NCI-H345 treated with DMSO at 0.1 percent for 48 hours (cell line): ENCODE measurements around the gene RBPJL.

Experiments used
- DNase-seq: peaks from one replicate; lab custom pipeline; 2025; ENCODE audit not compliant: unreplicated experiment; lab: John Stamatoyannopoulos, UW

RBPJL gene, protein sequence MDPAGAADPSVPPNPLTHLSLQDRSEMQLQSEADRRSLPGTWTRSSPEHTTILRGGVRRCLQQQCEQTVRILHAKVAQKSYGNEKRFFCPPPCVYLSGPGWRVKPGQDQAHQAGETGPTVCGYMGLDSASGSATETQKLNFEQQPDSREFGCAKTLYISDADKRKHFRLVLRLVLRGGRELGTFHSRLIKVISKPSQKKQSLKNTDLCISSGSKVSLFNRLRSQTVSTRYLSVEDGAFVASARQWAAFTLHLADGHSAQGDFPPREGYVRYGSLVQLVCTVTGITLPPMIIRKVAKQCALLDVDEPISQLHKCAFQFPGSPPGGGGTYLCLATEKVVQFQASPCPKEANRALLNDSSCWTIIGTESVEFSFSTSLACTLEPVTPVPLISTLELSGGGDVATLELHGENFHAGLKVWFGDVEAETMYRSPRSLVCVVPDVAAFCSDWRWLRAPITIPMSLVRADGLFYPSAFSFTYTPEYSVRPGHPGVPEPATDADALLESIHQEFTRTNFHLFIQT

DNA sequence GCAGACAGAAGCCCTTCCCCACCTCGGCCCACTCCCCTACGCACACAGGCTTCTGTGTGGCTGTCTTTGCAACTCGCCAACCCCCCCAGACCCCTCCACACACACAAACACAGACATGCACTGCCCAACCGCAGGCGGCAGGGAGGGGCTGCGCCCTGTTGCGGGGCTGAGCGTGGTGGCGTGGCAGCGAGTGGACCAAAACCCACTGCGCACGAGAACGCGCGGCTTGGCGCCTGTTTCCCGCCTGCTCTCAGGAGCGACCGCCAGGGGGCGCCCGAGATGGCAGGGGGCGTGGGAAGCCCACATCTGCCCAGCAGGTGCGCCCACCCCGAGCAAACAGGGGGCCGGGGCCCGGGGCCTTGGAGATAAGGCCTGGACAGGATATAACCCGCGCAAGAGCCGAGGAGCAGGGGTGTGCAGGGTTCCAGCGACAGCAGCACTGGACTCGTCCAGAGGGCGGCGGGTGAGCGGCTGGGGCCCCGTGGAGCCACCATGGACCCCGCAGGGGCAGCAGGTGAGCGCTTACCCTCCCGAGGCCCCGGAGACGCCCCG is at the start of gene RBPJL:
Gene RBPJL, plus strand, starts transcription at position 410 of the 552 bp plus-strand sequence. Its CDS starts 83 bp downstream, at position 493.
- DNase-seq: no peak

DNA sequence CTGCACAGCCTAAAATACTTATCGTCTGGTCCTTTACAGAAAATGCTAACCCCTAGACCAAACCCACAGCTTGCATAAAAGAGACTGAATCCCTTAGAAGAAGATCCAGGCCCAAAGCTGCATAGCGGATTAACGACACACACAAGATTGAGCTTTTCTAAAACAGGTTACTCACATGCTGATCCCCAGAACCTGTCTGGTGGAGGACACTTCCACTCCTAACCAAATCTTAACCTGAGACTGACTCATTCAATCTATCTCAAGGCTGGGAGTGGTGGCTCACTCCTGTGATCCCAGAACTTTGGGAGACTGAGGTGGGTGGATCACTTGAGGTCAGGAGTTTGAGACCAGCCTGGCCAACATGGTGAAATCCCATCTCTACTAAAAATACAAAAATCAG is 49.5 kb upstream of the RBPJL start:
- no peak for DNase-seq

DNA sequence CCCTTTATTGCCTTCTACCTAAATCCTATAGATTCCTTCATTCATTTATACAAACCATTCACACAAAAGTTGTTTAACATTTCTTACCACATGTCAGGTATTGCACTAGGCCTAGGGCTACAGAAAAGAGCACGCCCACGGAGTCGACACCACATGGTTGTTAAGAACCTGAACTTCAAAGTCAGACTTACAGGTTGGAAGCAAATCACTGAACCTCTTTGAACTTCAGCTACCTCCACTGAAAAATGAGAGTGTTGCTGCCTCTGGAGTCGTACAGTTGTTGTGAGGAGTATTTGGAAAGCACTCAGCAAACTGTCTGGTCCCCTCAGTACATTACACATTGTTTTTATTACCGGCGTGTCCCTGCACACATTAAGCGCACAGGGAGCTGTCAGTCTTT is 48.9 kb upstream of the RBPJL start:
- no peak for DNase-seq

DNA sequence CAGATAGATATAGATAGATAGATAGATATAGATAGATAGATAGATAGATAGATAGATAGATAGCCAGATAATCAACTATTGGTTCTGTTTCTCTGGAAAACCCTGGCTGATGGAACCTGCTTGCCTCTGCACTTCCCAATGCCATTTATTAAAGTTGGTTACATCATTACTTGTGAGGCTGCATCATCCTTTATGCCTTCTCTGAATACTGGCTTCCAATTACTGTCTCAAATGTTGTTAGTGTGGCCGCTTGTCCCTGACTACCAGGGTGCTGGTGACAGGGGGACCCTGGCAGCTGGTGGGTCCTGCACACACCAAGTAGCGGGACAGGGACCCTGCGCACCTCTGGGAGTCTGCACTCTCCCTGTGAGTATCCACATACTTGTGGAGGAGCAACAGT is 48.4 kb upstream of the RBPJL start:
- no peak for DNase-seq

DNA sequence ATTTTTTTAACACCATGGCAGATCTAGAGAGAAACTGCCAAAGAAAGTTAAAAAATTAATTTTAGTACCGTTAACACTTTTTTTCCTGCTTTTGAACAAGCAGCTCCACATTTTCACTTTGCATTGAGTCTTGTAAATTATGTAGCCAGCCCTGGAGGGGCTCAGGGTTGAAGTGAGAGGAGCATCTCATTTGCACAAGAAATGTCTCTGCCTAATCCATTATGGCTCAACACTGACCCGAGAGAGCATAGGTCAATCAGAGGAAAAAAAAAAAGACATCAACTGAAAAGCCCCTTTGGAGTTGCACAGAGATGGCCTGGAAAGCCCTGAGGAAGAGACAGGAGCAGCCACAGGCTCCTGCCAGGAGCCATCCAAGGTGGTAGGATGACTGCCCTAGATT is 48.0 kb upstream of the RBPJL start:
- no peak for DNase-seq

DNA sequence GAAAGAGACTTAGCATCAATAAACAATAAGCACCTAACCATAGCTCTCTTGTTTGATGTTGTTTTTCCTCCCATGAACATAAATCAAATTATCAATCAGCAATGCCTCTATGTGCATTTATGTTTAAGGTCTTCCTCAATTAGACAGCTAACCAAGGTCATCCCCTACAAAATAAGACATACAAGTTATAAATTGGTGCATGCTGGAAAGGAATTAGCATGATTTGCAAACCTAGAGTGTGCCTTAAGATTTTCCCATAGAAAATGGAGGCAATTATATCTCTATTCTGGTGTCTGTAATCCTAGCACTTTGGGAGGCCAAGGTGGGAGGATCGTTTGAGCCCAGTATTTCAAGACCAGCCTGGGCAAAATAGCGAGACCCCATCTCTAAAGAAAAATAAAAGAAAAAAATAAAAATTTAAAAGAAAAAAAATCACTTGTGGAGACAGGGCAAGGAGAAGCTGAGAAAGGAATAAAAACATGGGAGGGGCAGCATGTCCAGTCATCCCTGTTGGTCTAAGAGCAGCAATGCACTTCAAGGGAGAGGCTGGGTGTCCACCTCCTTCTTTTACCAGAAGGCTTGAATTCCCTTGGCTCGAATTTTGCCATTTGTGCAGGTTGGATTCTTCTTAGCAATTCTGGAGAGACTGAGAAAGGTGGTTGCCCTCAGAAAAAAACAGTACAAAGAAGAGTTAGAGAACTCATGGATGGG is 42.9 kb upstream of the RBPJL start:
- no peak for DNase-seq

DNA sequence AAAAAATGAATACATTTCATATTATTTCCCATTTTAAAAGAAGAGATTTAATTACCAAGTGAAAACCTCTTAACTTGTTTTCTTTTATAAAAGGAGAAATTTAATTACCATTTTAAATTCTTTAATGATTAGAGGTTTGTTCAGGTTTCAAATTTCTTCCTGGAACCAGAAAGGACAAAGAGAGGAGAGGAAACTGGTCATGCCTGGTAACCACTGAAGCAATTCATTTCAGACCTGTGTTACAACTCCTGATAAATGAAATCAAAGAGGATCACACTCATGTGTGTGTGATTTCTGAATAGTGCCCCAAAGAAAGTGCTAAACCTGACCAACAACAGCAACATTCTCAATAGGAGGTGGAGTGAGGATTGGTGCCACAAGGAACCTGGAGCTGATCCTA is 39.7 kb upstream of the RBPJL start:
- no peak for DNase-seq

DNA sequence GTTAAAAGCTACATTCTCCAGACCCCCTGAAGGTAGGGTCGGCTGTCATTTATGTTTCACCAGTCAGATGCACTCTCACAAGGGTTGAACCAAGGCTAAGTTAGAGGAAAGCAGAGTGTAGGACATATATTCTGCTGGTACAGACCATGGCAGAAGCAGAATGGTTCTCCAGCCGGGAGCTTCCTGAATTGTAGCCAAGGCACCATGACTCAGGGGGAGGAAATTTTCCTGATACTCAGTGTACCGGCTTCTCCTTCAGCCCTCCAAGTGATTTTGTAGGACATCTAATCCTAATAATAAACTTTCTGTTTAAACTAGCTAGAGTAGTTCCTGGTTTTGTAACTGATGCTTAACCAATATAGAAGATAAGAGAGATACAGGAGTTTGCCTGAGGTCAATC is 38.1 kb upstream of the RBPJL start:
- no peak for DNase-seq

DNA sequence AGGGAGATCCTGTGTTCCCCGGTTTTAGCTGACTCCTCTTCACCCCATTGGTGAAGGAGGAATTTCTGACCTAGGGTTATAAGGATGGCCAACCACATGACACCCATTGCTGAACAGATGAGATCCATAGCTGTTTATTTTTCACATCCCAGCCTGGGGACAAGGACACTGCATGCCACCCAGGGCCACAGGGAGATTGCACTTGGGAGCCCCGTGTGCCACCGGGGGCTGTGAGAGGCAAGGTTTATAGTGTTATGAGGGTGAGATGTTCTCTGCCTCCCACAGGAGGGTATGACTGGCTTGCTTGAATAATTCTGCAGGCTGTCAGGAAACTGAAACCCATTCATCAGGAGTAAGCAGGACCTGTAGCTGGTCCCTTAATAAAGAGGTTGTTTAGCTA is 37.6 kb upstream of the RBPJL start:
- no peak for DNase-seq

DNA sequence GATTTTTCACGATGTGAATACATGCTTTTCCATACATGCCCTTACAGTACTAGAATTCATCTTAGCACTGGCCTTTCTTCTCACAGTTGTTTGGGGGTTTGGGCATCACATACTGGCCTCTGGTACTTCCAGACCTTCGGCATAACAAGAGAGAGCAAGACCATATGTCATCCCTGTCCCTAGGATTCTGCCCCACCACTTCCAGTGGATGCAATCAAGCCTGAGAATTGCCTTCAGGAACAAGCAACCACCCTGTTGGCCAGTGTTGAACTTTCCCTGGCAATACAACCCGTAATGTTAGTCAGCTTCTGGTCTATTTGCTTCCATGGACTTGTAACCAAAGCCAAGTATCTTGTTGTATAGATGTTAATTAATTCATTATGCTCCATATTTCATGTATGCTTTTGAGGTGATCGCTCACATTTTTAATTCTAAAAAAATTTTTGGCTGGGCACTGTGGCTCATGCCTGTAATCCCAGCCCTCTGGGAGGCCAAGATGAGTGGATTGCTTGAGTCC is 36.8 kb upstream of the RBPJL start:
- DNase-seq: no peak

DNA sequence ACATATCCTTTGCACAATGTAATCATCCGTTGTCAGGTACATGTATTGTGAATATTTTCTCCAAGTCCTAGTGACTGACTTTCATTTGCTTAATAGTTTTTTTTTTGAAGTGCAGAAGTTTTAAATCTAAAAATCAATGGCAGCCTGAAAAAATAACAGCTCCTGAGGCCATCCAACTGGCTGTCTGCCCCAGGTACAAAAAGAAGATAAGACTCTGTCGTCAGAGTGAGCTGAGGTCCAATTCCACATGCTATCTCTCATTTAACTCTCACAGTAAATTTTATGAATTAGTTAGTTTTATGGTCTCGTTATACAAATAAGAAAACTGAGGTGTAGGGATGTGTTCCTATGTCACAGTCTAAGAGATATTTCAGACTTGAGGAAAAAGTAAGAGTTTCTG is 31.3 kb upstream of the RBPJL start:
- DNase-seq: no peak

DNA sequence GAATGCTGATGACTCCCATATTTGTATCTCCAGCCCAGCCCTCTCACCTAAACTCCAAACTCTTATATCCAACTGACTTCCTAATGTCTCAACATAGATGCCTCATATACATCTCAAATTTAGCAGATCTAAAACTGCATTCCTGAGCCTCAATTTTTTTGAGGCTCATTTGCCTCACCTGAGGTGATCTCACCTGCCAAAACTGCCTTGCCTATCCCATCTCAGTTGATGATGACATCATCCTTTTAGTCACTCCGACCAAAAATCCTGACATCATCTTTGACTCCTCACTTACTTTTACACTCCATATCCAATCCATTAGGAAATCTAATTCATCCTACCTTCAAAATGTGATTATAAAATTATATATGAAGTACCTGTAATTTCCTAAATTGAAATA is 26.6 kb upstream of the RBPJL start:
- DNase-seq: no peak

DNA sequence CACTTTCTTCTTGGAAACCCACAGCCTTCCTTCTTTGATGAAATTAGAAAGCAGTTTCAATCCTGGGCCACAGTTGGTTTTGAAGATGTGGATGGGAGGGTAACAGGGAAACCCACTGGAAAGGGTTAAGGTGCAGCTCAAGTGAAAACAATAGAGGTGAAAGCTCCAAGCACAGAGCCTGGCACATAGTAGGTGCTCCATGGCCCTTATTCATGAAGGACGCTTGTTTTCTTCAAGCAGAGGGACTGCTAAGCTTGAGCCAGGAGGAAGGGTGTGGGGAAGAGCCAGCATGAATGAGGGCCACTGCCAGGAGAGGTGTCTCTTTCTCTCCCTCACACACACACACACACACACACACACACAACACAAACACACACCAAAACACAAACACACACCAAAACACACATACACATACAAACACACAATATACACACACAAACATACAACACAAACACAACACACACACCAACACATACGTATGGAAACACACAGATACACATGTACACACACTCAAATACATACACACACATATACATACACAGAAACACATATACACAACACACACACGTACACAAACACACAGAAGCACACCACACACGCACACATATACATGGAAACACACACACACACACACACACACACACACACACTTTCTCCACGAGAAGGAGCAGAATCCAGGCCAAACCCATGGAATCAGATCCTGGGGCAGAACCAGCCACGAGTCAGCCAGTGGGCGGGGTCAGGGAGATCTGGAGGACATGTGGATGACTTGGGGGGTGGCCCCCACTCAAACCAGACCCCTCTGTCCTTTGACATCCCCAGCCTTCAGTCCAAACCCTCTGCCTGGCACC is 23.7 kb upstream of the RBPJL start:
- no peak for DNase-seq

DNA sequence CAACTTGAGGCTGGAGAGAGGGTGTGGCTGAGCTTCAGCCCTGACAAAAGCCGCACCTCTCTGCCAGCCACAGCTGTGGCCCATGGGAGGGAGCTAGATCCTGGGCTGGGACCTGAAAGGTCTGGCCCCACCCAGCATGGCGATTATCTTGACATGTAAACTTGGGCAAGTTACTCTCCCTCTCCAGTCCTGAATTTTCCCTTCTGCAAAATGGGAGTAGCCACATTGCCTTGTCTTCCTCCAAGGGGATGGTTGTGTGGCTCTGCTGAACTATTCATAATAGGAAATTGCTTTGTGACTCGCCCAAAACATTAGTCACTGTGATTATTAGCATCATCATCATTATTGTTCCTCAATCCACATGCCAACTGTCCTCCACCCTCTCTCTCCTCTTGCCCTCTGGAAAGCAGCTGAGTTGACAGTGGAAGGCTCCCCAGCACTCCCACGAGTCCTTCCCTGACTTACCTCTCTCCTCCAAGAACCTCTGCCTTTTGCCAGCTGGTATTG is 23.0 kb upstream of the RBPJL start:
- DNase-seq: no peak

DNA sequence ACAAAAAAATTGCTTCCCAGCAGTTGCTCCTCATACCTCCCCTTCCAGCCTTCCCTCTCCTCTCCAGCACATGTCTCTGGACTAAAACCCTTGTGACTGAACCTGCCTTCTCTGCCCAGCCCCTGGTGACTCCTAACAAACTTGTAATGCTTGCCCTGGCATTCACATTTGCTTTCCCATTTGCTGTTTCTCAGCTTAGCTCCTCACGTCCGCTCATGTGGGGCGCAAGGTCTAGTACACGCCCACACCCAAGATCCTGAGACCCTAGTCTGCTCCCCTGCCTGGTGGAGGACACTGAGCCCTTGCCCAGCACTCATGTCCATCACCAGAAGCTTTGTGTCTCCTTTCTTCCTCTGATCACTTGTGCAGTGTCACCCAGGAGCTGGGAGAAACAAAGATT is 18.3 kb upstream of the RBPJL start:
- DNase-seq: no peak

DNA sequence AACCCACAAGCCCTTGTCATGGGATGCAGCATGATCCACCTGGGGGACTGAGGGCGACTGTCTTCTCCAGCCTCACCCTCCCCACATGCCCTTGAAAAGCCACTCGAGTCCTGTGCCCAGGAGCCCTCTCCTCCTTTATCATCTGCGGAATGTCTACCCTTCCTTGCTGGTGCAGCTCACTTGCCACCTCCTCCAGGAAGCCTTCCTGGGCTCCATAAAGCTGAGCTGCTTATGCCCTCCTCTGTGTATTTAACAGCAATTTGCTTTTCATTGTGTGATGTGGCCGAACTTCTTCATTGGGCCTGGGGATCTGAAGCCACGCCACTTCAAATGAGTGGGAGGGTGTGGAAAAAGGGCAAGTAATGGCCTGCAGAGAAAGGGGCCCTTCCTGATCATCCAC is 17.8 kb upstream of the RBPJL start:
- DNase-seq: no peak

DNA sequence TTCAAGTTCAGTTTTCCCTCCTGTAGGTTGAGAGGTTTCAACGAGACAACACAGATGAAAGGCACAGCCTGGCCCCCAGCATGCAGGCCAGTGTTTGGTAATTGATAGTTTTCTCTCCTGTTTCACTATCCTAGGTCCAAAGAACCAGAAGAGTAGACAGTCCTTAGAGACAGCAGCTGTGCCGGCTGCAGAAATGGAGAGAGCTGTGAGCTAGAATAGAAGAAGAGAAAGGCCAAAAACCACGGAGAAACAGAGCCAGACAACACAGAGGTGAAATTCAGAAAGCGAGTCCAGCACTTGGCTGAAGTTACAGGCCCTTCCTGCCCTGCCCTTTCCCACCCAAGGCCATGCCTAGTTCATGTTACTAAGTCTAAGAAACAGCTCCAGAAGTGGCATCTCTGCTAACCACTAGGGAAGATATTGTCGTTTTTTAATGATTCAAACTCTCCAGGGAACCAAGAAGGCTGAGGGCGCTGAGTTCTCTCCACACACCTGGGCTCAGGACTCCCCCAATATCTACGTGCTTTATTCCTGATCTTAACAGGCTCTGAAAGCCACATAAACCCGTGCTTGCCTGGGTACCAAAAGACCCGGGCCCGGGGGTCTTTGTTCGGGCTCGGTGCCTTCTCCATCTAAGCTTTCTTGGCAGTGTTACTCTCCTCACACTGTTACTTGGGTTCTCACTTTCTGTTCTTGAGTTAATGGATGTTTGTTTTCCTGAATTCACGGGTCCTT is 16.5 kb upstream of the RBPJL start:
- no peak for DNase-seq

DNA sequence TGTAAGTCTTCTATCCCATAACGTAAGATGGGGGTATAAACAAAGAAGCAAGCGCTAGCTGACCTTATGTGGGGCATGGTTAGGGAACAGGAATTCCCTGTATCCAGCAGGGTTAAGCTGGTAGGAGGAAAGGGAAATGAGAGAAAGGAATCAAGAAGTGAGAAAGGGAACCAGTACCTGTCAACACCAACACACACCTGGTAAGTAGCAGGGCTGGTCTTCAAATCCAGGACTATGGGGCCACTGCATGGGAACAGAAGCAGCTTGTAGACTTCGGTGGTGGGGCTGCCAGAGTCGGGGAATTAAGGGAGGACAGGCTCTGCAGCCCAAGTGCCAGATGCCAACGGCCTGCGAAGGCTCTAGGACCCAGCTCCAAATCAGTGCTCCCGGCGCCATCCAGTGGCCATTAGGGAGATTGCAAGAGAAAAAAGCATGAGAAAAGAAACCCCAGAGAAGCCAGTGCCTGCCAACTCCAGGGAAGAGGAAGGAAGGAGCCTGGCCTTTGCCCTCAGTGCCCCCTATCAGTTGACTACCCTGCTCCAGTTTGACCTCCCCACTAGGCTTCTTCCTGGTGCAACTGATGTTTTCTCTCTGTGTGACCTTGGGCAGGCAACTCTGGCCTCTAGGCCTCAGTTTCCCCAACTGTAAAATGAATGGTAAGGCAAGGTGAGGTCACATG is 15.8 kb upstream of the RBPJL start:
- DNase-seq: peak; percentile 83

DNA sequence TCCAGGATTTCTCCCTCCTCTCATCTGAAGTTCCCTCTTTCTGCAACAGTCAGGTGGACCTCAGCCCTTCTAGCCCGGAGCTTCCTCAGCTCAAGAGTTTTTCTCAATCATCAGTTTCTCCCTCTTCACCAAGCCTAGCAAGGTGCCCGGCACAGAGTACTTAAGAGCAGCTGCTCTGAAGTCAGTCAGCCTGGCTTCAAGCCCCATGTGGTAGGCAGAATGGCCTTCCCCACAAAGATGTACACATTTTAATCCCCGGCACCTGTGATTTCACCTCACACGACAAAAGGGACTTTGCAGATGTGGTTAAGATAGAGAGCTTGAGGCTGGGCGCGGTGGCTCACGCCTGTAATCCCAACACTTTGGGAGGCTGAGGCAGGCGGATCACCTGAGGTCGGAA is 15.1 kb upstream of the RBPJL start:
- DNase-seq: no peak

DNA sequence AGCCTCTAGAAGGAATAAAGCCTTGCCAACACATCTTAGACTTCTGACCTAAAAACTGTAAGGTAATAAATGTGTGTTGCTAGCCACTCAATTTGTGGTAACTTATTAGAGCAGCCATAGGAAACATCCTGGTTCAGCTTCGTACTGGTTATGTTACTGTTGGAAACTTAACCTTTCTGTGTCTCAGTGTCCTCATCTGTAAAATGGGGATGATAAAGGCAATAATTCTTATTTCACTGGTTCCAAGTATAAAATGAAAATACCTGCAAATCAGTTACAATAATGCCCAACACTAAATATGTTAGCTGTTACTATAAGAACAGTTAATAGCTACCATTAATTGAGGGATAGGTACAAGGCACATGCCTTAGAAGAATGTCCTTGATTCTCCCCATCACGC is 14.3 kb upstream of the RBPJL start:
- DNase-seq: no peak
